ENCODE measurements around the gene GPR35.

GPR35 gene

GRCh38 chr2:240626531-240627300 lies 1.4 kb downstream of the GPR35 start:
- DNase-seq = no peak

- DNase-seq = no peak
These were observed 2.6 kb downstream of the GPR35 start for GRCh38 chr2:240627736-240628506.

- no peak for DNase-seq
These were observed 3.2 kb downstream of the GPR35 start for GRCh38 chr2:240628507-240628807.

- no peak for DNase-seq
These were observed 3.7 kb downstream of the GPR35 start for GRCh38 chr2:240628808-240629618.

- DNase-seq = no peak
These were observed 4.3 kb downstream of the GPR35 start for GRCh38 chr2:240629619-240629967.

- DNase-seq = no peak
These were observed 4.9 kb downstream of the GPR35 start for GRCh38 chr2:240629968-240630770.

- DNase-seq = no peak
These were observed 5.7 kb downstream of the GPR35 start for GRCh38 chr2:240630771-240631547.

- no peak for DNase-seq
These were observed 6.4 kb downstream of the GPR35 start for GRCh38 chr2:240631548-240632305.

- no peak for DNase-seq
These were observed 7.0 kb downstream of the GPR35 start for GRCh38 chr2:240632306-240632721.

GRCh38 chr2:240635121-240635997 lies 10.1 kb downstream of the GPR35 start:
- DNase-seq = no peak

- DNase-seq = no peak
These were observed 10.8 kb downstream of the GPR35 start for GRCh38 chr2:240635998-240636547.

GRCh38 chr2:240636563-240637115 lies 11.4 kb downstream of the GPR35 start:
- no peak for DNase-seq

- DNase-seq = no peak
These were observed 12.0 kb downstream of the GPR35 start for GRCh38 chr2:240637116-240637900.

- no peak for DNase-seq
These were observed 12.6 kb downstream of the GPR35 start for GRCh38 chr2:240637901-240638345.

- DNase-seq = no peak
These were observed 13.4 kb downstream of the GPR35 start for GRCh38 chr2:240638512-240639160.

GRCh38 chr2:240639566-240639965 lies 14.3 kb downstream of the GPR35 start:
- no peak for DNase-seq

GRCh38 chr2:240640939-240641338 lies 15.7 kb downstream of the GPR35 start:
- peak; percentile 18 for DNase-seq

Data from hematopoietic multipotent progenitor cell treated with erythropoietin and hydrocortisone succinate and interleukin-3 and kit ligand, for 8 days (in vitro differentiated cells).